WTC11 (cell line): ENCODE data around the gene ARMH4. TPM values are rescaled to one million over a fixed set of nuclear protein-coding genes. Genes with fewer than 3 reads are reported as not detected.

ENCODE experiments used
- ATAC-seq: fragments of 200-7000 bp; cut with Tn5 transposase; 2 replicates; pipeline ENCODE4 v1.10.0; 2021; ENCODE audit warnings: mild to moderate bottlenecking, moderate library complexity
- CTCF ChIA-PET: fragments of 300-600 bp; sonication (Branson Sonifier 250); formaldehyde crosslinking; loops from one replicate; lab custom pipeline; 2021; ENCODE audit warnings: antibody characterized with exemption; lab: Charles Lee
- POLR2A ChIA-PET: fragments of 350-600 bp; sonication (Branson Sonifier 250); formaldehyde crosslinking; loops from one replicate; lab custom pipeline; 2021; ENCODE audit warnings: antibody characterized with exemption; lab: Charles Lee
- DNase-seq: peaks from one replicate; pipeline ENCODE4 v3.0.0; 2021; ENCODE audit warnings: low spot score
- H3K27ac Mint-ChIP-seq: 2 replicates; pipeline ENCODE4 v1.8.0; 2021; ENCODE audit warnings: mixed read lengths
- H3K27me3 Mint-ChIP-seq: 2 replicates; pipeline ENCODE4 v1.8.0; 2021; ENCODE audit warnings: low read depth, mild to moderate bottlenecking, moderate library complexity, mixed read lengths
- H3K36me3 Mint-ChIP-seq: 2 replicates; pipeline ENCODE4 v1.8.0; 2021; ENCODE audit warnings: mixed read lengths
- H3K4me1 Mint-ChIP-seq: 2 replicates; pipeline ENCODE4 v1.8.0; 2022; ENCODE audit warnings: mixed read lengths
- H3K4me3 Mint-ChIP-seq: 2 replicates; pipeline ENCODE4 v1.8.0; 2021; ENCODE audit warnings: mild to moderate bottlenecking, moderate library complexity, mixed read lengths
- H3K9me3 Mint-ChIP-seq: 2 replicates; pipeline ENCODE4 v1.8.0; 2021; ENCODE audit warnings: mixed read lengths
- CBFB ChIP-seq: sonication (generic); formaldehyde crosslinking; IDR thresholded peaks from 2 replicates; pipeline ENCODE4 v1.8.1; 2022; ENCODE audit warnings: mild to moderate bottlenecking, low read depth, missing genetic modification reagents
- CREB1 ChIP-seq: sonication (generic); formaldehyde crosslinking; IDR thresholded peaks from 2 replicates; pipeline ENCODE4 v1.8.0; 2023; ENCODE audit warnings: mild to moderate bottlenecking, missing genetic modification reagents
- ELF4 ChIP-seq: sonication (generic); formaldehyde crosslinking; IDR thresholded peaks from 2 replicates; pipeline ENCODE4 v1.8.1; 2022; ENCODE audit warnings: low read depth, mild to moderate bottlenecking, moderate library complexity, missing genetic modification reagents
- EMX1 ChIP-seq: fragments of 250-450 bp; sonication (Bioruptor Pico); IDR thresholded peaks from 2 replicates; pipeline ENCODE4 v1.8.0; 2021; ENCODE audit warnings: mild to moderate bottlenecking
- ETV6 ChIP-seq: sonication (generic); formaldehyde crosslinking; IDR thresholded peaks from 2 replicates; pipeline ENCODE4 v1.8.1; 2022; ENCODE audit warnings: mild to moderate bottlenecking, missing genetic modification reagents
- FOXK1 ChIP-seq: sonication (generic); formaldehyde crosslinking; IDR thresholded peaks from 2 replicates; pipeline ENCODE4 v1.8.0; 2022; ENCODE audit warnings: mild to moderate bottlenecking, moderate library complexity, missing genetic modification reagents
- MXD4 ChIP-seq: fragments of 250-450 bp; sonication (Bioruptor Pico); IDR thresholded peaks from 2 replicates; pipeline ENCODE4 v1.8.0; 2021; ENCODE audit warnings: mild to moderate bottlenecking, moderate library complexity, borderline replicate concordance
- SMAD3 ChIP-seq: sonication (generic); formaldehyde crosslinking; IDR thresholded peaks from 2 replicates; pipeline ENCODE4 v1.8.0; 2022; ENCODE audit warnings: missing genetic modification reagents, mild to moderate bottlenecking, borderline replicate concordance
- TCF7 ChIP-seq: sonication (generic); formaldehyde crosslinking; IDR thresholded peaks from 2 replicates; pipeline ENCODE4 v1.8.0; 2022; ENCODE audit warnings: mild to moderate bottlenecking, low read depth, missing genetic modification reagents, moderate library complexity
- ZNF138 ChIP-seq: sonication (generic); formaldehyde crosslinking; conservative IDR thresholded peaks from 2 replicates; pipeline ENCODE4 v1.8.1; 2022; ENCODE audit warnings: mild to moderate bottlenecking, moderate library complexity, missing genetic modification reagents
- total RNA-seq: library from RNA; stranded (reverse); gene quantifications from 3 replicates; pipeline ENCODE4 v1.2.3, GENCODE V29; 2021
- TF ChIP-seq, protein P1 (sequence below): sonication (generic); formaldehyde crosslinking; IDR thresholded peaks from 2 replicates; pipeline ENCODE4 v1.8.1; 2023; ENCODE audit warnings: mild to moderate bottlenecking, missing genetic modification reagents
- TF ChIP-seq, protein P2 (sequence below): fragments of 200-600 bp; IDR thresholded peaks from 2 replicates; pipeline ENCODE4 v1.8.0; 2022; ENCODE audit warnings: antibody characterized with exemption
- TF ChIP-seq, protein P3 (sequence below): sonication (generic); formaldehyde crosslinking; IDR thresholded peaks from 2 replicates; pipeline ENCODE4 v1.8.0; 2022; ENCODE audit warnings: missing genetic modification reagents
- TF ChIP-seq, protein P4 (sequence below): sonication (generic); formaldehyde crosslinking; IDR thresholded peaks from 2 replicates; pipeline ENCODE4 v1.8.1; 2023; ENCODE audit warnings: mild to moderate bottlenecking, missing genetic modification reagents, moderate library complexity
- TF ChIP-seq, protein P5 (sequence below): sonication (generic); formaldehyde crosslinking; IDR thresholded peaks from 2 replicates; pipeline ENCODE4 v1.8.1; 2023; ENCODE audit warnings: mild to moderate bottlenecking, moderate library complexity, missing genetic modification reagents

The ARMH4 gene
- total RNA-seq, 1 experiment from 2014 or later: 12.2 TPM

DNA sequence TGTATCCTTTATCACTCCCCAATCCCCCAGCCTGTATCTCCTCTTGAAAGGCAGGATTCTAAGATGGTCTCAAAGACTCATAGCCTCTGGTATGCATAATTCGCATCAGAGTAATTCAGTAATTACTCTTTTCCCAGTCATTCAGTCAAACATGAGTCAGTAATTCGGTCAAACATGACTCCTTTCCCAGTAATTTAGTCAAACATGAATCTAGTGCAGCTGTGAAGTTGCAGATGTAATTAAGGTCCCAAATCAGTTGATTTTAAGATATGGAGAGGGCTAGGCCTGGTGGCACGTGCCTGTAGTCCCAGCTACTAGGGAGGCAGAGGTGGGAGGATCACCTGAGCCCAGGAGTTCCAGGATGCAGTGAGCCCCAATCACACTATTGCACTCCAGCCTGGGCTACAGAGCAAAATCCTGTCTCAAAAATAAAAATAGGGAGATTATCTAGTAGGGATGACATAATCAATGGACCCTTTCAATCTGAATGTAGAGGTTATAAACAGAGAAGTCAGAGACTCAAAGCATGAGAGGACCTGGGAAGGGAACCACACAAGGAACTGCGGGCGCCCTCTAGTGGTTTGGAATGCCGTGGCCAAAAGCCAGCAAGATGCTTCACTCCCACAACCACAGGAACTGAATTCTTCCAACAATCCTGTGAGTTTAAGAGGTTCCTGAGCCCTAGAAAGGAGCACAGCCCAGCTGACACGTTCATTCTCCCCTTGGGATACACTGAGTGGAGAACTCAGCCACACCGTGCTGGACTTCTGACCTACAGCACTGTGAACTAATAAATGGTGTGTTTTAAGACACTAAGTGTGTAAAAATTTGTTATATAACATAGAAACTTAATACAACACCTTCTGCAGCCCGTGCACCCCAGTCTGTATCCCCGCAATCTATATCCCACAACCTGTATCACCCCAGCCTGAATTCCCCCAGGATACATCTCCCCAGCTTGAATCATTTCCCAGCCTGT lies 14.3 kb upstream of the ARMH4 start:
- Mint-ChIP-seq H3K36me3 (no peaks in the 10 kb centered on the region), H3K4me1 (peaks cover 13% of the 10 kb centered on the region), H3K4me3 (no peak overlapping the region), H3K27me3 (no peaks in the 10 kb centered on the region), H3K9me3 (peaks cover 2% of the 10 kb centered on the region; the same call in 1 of the 2 replicates), H3K27ac (no peak overlapping the region)
- DNase-seq: peak; percentile 92
- ATAC-seq: peak; percentile 73
- POLR2A ChIA-PET: no interaction called here
- TF ChIP-seq, protein P1, sequence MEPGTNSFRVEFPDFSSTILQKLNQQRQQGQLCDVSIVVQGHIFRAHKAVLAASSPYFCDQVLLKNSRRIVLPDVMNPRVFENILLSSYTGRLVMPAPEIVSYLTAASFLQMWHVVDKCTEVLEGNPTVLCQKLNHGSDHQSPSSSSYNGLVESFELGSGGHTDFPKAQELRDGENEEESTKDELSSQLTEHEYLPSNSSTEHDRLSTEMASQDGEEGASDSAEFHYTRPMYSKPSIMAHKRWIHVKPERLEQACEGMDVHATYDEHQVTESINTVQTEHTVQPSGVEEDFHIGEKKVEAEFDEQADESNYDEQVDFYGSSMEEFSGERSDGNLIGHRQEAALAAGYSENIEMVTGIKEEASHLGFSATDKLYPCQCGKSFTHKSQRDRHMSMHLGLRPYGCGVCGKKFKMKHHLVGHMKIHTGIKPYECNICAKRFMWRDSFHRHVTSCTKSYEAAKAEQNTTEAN (CRISPR knock-in tag): no peak
- TF ChIP-seq, protein P2, sequence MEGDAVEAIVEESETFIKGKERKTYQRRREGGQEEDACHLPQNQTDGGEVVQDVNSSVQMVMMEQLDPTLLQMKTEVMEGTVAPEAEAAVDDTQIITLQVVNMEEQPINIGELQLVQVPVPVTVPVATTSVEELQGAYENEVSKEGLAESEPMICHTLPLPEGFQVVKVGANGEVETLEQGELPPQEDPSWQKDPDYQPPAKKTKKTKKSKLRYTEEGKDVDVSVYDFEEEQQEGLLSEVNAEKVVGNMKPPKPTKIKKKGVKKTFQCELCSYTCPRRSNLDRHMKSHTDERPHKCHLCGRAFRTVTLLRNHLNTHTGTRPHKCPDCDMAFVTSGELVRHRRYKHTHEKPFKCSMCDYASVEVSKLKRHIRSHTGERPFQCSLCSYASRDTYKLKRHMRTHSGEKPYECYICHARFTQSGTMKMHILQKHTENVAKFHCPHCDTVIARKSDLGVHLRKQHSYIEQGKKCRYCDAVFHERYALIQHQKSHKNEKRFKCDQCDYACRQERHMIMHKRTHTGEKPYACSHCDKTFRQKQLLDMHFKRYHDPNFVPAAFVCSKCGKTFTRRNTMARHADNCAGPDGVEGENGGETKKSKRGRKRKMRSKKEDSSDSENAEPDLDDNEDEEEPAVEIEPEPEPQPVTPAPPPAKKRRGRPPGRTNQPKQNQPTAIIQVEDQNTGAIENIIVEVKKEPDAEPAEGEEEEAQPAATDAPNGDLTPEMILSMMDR: peak; percentile 85
- TF ChIP-seq, protein P3, sequence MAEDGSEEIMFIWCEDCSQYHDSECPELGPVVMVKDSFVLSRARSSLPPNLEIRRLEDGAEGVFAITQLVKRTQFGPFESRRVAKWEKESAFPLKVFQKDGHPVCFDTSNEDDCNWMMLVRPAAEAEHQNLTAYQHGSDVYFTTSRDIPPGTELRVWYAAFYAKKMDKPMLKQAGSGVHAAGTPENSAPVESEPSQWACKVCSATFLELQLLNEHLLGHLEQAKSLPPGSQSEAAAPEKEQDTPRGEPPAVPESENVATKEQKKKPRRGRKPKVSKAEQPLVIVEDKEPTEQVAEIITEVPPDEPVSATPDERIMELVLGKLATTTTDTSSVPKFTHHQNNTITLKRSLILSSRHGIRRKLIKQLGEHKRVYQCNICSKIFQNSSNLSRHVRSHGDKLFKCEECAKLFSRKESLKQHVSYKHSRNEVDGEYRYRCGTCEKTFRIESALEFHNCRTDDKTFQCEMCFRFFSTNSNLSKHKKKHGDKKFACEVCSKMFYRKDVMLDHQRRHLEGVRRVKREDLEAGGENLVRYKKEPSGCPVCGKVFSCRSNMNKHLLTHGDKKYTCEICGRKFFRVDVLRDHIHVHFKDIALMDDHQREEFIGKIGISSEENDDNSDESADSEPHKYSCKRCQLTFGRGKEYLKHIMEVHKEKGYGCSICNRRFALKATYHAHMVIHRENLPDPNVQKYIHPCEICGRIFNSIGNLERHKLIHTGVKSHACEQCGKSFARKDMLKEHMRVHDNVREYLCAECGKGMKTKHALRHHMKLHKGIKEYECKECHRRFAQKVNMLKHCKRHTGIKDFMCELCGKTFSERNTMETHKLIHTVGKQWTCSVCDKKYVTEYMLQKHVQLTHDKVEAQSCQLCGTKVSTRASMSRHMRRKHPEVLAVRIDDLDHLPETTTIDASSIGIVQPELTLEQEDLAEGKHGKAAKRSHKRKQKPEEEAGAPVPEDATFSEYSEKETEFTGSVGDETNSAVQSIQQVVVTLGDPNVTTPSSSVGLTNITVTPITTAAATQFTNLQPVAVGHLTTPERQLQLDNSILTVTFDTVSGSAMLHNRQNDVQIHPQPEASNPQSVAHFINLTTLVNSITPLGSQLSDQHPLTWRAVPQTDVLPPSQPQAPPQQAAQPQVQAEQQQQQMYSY: no peak
- CTCF ChIA-PET: interaction anchor here (0.7 to 1.3 kb wide), 5 partner anchors 14 to 61 kb away, joined by 3 to 12 read pairs (median 3); partner anchors contain the start of gene ARMH4

DNA sequence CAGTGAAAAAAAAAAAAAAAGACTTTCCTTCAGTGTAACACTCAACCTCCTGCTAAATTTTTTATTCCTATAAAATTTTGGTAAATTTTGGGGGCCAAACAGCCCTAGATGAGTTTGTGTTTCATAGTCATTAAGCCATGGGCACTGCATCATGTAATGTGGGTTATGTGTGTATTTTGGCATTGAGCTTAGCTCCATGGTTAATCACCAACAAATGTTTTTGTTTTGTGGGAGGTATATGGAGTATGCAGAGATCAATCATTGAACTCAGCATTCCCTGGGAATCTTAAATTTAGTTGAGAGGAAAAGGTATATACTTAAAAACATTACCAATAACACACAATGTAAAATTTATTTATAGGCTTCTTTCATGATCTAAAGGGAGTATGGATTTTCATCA lies 8.5 kb upstream of the ARMH4 start:
- Mint-ChIP-seq H3K4me3 (no peak overlapping the region), H3K9me3 (peaks cover 3% of the 10 kb centered on the region; the same call in 1 of the 2 replicates), H3K4me1 (peaks cover 4% of the 10 kb centered on the region; the same call in 1 of the 2 replicates), H3K27me3 (no peaks in the 10 kb centered on the region), H3K27ac (no peak overlapping the region), H3K36me3 (no peaks in the 10 kb centered on the region)
- CTCF ChIA-PET: interaction anchor here (0.8 to 1.3 kb wide), 4 partner anchors 8 to 299 kb away, joined by 3 to 7 read pairs (median 4); partner anchors contain the start of gene ARMH4
- TF ChIP-seq, protein P4, sequence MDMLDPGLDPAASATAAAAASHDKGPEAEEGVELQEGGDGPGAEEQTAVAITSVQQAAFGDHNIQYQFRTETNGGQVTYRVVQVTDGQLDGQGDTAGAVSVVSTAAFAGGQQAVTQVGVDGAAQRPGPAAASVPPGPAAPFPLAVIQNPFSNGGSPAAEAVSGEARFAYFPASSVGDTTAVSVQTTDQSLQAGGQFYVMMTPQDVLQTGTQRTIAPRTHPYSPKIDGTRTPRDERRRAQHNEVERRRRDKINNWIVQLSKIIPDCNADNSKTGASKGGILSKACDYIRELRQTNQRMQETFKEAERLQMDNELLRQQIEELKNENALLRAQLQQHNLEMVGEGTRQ (CRISPR knock-in tag): no peak
- TF ChIP-seq SMAD3 (CRISPR knock-in tag) (no peak), EMX1 (CRISPR knock-in tag) (no peak), ETV6 (no peak), CREB1 (CRISPR knock-in tag) (no peak), MXD4 (CRISPR knock-in tag) (no peak)
- ATAC-seq: no peak
- POLR2A ChIA-PET: no interaction called here
- DNase-seq: no peak

DNA sequence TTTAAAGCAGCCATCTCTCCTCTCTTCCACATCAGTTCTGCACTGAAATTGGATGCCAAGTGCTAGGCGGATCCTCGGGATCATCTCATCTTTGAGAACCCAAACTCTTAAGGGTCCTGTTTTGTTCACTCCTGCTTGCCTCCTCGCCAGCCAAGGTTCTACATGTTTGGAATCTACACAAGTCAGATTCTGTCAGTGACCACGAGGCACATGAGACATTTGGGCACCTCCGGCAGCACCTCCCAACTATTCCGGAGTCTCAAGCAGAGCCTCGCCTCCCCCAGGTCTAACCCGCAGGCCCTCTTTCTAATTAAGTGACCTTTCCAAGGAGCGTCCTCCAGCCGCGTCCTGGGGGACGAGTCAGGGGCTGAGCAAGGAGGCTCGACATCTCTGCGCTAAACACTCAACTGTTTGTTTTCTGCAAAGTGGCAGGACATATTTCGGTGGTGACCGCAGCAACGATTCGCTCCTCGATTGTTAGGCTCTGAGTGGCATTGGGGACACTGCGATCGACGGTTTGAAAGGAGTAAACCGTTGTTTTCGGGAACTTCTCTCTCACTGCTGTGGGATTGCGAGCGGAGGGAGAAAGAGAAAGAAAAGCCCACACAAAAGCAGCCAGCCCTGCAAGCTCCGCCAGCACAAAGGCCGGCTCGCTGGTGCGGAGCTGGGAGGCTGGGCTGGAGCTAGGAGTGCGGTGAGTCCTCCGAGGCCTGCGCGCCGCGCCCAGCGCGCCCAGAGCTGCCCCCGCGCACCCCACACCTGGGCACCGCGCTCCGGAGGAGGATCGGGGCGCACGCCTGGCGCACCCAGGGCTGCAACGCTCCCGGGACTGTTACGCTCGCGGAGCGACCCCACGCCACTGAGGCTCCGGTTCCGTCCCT lies 640 bp downstream of the ARMH4 start:
- H3K9me3 Mint-ChIP-seq: no peaks in the 10 kb centered on the region
- peaks cover 35% of the 10 kb centered on the region for H3K4me1 Mint-ChIP-seq
- peaks cover 34% of the 10 kb centered on the region for H3K27me3 Mint-ChIP-seq
- ChIA-PET CTCF (interaction anchor here (0.9 to 1.6 kb wide), 4 partner anchors 9 to 21 kb away, joined by 3 to 5 read pairs (median 4); no protein-coding TSS in a partner anchor), POLR2A (interaction anchor here (0.6 kb wide), 1 partner anchor 188 kb away, joined by 4 read pairs; no protein-coding TSS in a partner anchor)
- peak overlapping the region; percentile 82 for H3K4me3 Mint-ChIP-seq
- H3K27ac Mint-ChIP-seq: no peak overlapping the region
- no peaks in the 10 kb centered on the region for H3K36me3 Mint-ChIP-seq
- peak; percentile 33 for DNase-seq
- peak; percentile 61 for ATAC-seq
- TF ChIP-seq ELF4: no peak
- no peak for TF ChIP-seq FOXK1
- TF ChIP-seq TCF7 (CRISPR knock-in tag): no peak
- TF ChIP-seq CBFB (CRISPR knock-in tag): no peak
- peak; percentile 74; the same call in 1 of the 2 replicates for TF ChIP-seq ZNF138 (CRISPR knock-in tag)
- TF ChIP-seq, protein P5, sequence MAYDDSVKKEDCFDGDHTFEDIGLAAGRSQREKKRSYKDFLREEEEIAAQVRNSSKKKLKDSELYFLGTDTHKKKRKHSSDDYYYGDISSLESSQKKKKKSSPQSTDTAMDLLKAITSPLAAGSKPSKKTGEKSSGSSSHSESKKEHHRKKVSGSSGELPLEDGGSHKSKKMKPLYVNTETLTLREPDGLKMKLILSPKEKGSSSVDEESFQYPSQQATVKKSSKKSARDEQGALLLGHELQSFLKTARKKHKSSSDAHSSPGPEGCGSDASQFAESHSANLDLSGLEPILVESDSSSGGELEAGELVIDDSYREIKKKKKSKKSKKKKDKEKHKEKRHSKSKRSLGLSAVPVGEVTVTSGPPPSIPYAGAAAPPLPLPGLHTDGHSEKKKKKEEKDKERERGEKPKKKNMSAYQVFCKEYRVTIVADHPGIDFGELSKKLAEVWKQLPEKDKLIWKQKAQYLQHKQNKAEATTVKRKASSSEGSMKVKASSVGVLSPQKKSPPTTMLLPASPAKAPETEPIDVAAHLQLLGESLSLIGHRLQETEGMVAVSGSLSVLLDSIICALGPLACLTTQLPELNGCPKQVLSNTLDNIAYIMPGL: peak; percentile 91; the same call in 1 of the 2 replicates
